K562 (cell line): ENCODE measurements around the gene MRPL28. TPM values are rescaled to one million over a fixed set of nuclear protein-coding genes. Genes with fewer than 3 reads are reported as not detected.

Source experiments
- CHD1 ChIP-seq: fragments of 200-600 bp; sonication (generic); IDR thresholded peaks from one replicate; pipeline ENCODE4 v1.6.1; 2012; ENCODE audit warnings: mild to moderate bottlenecking, moderate library complexity, low read length, inconsistent platforms
- FOXM1 ChIP-seq, 2 experiments: fragments of 450-650 bp in 1 of 2; sonication (generic) in 1 of 2; formaldehyde crosslinking in 1 of 2; IDR thresholded peaks; 2 replicates each; pipeline versions ENCODE4 v1.6.1 to v1.9.0; 2017 to 2022; ENCODE audit warnings: low read depth in 2 of 2, mild to moderate bottlenecking in 2 of 2, missing genetic modification reagents in 1 of 2, moderate library complexity in 1 of 2
- FUS ChIP-seq: fragments of 200-400 bp; formaldehyde crosslinking; optimal IDR thresholded peaks from 2 replicates; pipeline ENCODE3; 2017; ENCODE audit warnings: low read depth, low read length
- MAFF ChIP-seq: IDR thresholded peaks from 2 replicates; pipeline ENCODE4 v1.6.1; 2012; ENCODE audit warnings: low read length, improper control_type of control experiment
- NRF1 ChIP-seq, 2 experiments: fragments of 450-650 bp; IDR thresholded peaks in 1 of 2; conservative IDR thresholded peaks in 1 of 2; 2 replicates each; pipeline ENCODE4 v1.6.1; 2014; ENCODE audit warnings: mild to moderate bottlenecking in 2 of 2
- SIRT6 ChIP-seq: IDR thresholded peaks from one replicate; pipeline ENCODE4 v1.6.1; 2012; ENCODE audit warnings: low read depth, mild to moderate bottlenecking, control low read depth, inconsistent platforms, low read length, moderate library complexity
- TARDBP ChIP-seq: fragments of 450-650 bp; IDR thresholded peaks from 2 replicates; pipeline ENCODE4 v1.6.1; 2016
- TCF7 ChIP-seq: sonication (generic); IDR thresholded peaks from 2 replicates; pipeline ENCODE4 v1.6.1; 2016; ENCODE audit warnings: antibody characterized with exemption, borderline replicate concordance
- ZBTB33 ChIP-seq: sonication (generic); formaldehyde crosslinking; IDR thresholded peaks from 2 replicates; pipeline ENCODE4 v1.8.1; 2023; ENCODE audit warnings: mild to moderate bottlenecking, missing genetic modification reagents
- ZFP30 ChIP-seq: fragments of 250-450 bp; sonication (Bioruptor Pico); IDR thresholded peaks from 2 replicates; pipeline ENCODE4 v1.8.0; 2022; ENCODE audit warnings: moderate library complexity, mild to moderate bottlenecking, inconsistent platforms, borderline replicate concordance
- ZNF133 ChIP-seq: fragments of 250-450 bp; sonication (Bioruptor Pico); IDR thresholded peaks from 2 replicates; pipeline ENCODE4 v1.4.0; 2020; ENCODE audit warnings: mild to moderate bottlenecking
- ZNF146 ChIP-seq: IDR thresholded peaks from one replicate; pipeline ENCODE4 v1.6.1; 2018; ENCODE audit warnings: missing compliant biosample characterization; ENCODE audit not compliant: unreplicated experiment
- ZNF280B ChIP-seq: fragments of 250-450 bp; sonication (Bioruptor Pico); IDR thresholded peaks from 2 replicates; pipeline ENCODE4 v1.5.1; 2021; ENCODE audit warnings: mild to moderate bottlenecking
- ZNF589 ChIP-seq: fragments of 200-800 bp; sonication (Bioruptor generic); IDR thresholded peaks from 2 replicates; pipeline ENCODE4 v1.6.1; 2016; ENCODE audit warnings: low read depth, missing genetic modification characterization, missing compliant biosample characterization
- ZNF785 ChIP-seq: fragments of 250-450 bp; sonication (Bioruptor Pico); IDR thresholded peaks from 2 replicates; pipeline ENCODE4 v1.4.0; 2020; ENCODE audit warnings: mild to moderate bottlenecking
- ZSCAN29 ChIP-seq: fragments of 450-650 bp; IDR thresholded peaks from 2 replicates; pipeline ENCODE4 v1.6.1; 2017
- polyA plus RNA-seq, 8 experiments: library from polyadenylated mRNA; depleted of rRNA in 4 of 8; stranded (reverse) in 5 of 8; unstranded in 3 of 8; fragments of >200 nt; fragmentation: Nextera tagmentation in 2 of 8; fragmentation: Illumina TruSeq in 1 of 8; extraction: Ambion mirVana in 2 of 8; extraction: Trizol in 1 of 8; gene quantifications; 2 replicates each; pipeline versions ENCODE4 v1.2.1 to v1.2.3, GENCODE V29; 2011 to 2014; ENCODE audit warnings: inconsistent platforms in 1 of 8, missing spikeins in 1 of 8
- total RNA-seq, 7 experiments: library from RNA; depleted of rRNA in 6 of 7; stranded (reverse); fragments of >200 nt in 6 of 7; fragmentation: Illumina TruSeq in 2 of 7; extraction: Trizol in 2 of 7; gene quantifications; 2 replicates each; pipeline versions ENCODE4 v1.2.1 to v1.2.3, GENCODE V29; 2011 to 2021; ENCODE audit warnings: low replicate concordance in 1 of 7

The MRPL28 gene
- total and polyA plus RNA-seq, 9 of the 15 experiments (the other 6 are each of a cell fraction or from before 2014, with no cell fraction given): 2.5 to 323 (median 175) TPM

- no peak for TF ChIP-seq ZNF280B
- peak; percentile 65 to 69 for TF ChIP-seq NRF1 (conservative IDR thresholded peaks at IDR 0.05 in 1 of 2, IDR thresholded peaks at IDR 0.05 in 1 of 2)
- no peak for TF ChIP-seq TARDBP
- TF ChIP-seq ZFP30 (CRISPR knock-in tag): no peak
- TF ChIP-seq TCF7: no peak
- no peak for TF ChIP-seq MAFF
- TF ChIP-seq CHD1: no peak
- peak; percentile 84 for TF ChIP-seq ZNF589
- no peak for TF ChIP-seq ZNF146 (CRISPR knock-in tag)
- no peak for TF ChIP-seq FUS
- TF ChIP-seq ZBTB33 (CRISPR knock-in tag): no peak
- TF ChIP-seq FOXM1 (IDR thresholded peaks at IDR 0.05; ENCODE audit: low read depth): peak; percentile 64
- TF ChIP-seq FOXM1 (CRISPR knock-in tag; IDR thresholded peaks at IDR 0.05; ENCODE audit: low read depth): no peak
- no peak for TF ChIP-seq ZNF785 (CRISPR knock-in tag)
- TF ChIP-seq SIRT6: no peak
- TF ChIP-seq ZSCAN29: no peak
- TF ChIP-seq ZNF133 (CRISPR knock-in tag): no peak
Measured at GRCh38 chr16:324451-325334, 45.6 kb downstream of the MRPL28 start (continued).
